Posterior cingulate gyrus (tissue), 11 donors: ENCODE data around the gene SULT1C3.
"Not testable (repeated sequence)": the region's sequence is repeated elsewhere in the genome, so short reads cannot be mapped to it uniquely, and the experiment has no call there.

Source experiments
- DNase-seq, 10 donors: peaks; one replicate each; pipeline versions ENCODE4 v3.0.0 to v3.0.0-alpha.2; 2020 to 2021; ENCODE audit warnings: mixed read lengths in 3 of 10
- intact Hi-C: fragments of 100-400 bp; cut with DNase I; formaldehyde crosslinking; loops from one replicate; pipeline ENCODE4 v1.15.1; 2023

SULT1C3 gene

DNA sequence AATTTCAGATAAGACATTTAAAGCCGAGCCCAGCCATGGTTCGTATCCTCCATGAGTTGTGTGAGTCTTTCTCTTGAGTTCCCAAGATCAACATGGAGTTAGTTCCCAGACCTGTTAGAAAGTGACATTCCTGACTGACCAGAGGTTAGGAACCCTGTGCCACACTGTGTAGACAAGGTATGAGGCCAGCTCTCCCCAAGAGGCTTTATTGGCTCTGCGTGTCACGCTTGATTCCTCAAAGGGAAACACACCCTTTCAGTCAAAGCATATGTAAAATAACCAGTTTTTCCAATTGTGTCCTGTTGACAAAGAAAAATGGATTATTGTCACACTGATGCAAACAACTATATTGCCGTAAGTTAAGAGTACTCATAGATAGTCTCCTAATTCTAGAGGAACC lies 1.2 kb downstream of the SULT1C3 start:
- intact Hi-C loops: no loop called here
- DNase-seq: no peak

- intact Hi-C loops: no loop called here
- no peak for DNase-seq
These were observed 3.8 kb downstream of the SULT1C3 start for GRCh38 chr2:108243566-108243965.

GRCh38 chr2:108244667-108245414 lies 5.1 kb downstream of the SULT1C3 start:
- intact Hi-C loops: no loop called here
- DNase-seq: no peak

DNA sequence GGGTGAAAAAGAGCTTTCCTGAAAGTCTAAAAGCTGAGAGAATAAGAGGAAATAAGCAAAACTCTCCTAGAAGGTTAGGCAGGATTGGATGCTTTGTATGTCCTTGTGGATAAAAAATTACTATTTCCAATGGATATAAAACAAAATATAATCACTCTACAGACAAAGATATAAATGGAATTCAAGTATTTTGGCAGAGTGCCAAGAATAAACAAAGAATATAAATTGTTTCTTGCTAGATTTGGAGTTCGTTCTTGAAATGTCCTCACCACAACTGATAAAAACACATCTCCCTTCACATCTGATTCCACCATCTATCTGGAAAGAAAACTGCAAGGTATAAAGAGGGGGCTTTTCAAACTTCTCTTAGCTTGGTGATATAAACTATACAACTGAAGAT lies 13.3 kb downstream of the SULT1C3 start:
- no peak for DNase-seq
- intact Hi-C loops: no loop called here

DNA sequence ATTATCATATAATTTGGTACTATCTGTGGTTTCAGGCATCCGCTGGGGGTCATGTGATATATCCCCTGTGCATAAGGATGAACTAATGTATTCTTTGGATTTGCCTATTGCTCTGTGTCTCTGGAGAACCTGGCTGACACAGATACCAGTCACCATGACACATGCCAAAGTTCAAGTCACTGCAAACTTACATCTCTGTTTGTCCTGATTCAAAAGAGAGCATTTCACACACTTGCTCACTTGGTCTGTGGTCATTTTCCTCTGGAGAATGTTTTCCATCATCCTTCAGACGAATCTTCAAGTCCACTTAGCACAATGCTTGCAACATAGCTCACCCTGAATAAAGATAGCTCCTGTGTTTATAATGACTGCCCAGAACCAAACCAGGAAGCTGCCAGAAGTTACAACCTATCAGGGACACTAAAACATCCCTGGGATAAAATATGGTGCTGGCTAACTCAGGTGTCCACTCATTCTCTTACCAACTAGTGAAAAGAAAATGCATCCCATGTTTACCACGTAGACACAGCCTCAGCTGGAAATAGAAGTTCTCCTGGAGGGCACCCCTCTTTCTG lies 18.1 kb downstream of the SULT1C3 start:
- no peak for DNase-seq
- intact Hi-C loops: no loop called here

DNA sequence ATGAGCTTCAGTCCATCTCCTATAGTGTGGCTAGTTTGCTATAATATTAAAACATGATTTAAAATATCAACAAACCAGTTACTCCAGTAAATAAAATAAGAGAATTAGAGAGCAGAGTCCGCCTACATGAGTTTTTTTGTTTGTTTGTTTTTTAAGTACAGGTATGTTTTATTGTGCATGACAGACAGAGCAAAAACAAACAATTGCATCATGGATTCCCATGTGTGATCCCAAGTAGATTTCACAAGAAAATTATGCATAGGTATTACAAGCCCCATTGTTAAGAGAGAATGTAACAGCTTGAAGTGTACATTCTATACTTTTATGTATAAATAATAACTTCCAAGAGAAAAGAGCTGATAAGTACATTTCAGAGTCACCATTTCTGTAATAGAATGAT lies 21.0 kb downstream of the SULT1C3 start:
- intact Hi-C loops: no loop called here
- DNase-seq: no peak

DNA sequence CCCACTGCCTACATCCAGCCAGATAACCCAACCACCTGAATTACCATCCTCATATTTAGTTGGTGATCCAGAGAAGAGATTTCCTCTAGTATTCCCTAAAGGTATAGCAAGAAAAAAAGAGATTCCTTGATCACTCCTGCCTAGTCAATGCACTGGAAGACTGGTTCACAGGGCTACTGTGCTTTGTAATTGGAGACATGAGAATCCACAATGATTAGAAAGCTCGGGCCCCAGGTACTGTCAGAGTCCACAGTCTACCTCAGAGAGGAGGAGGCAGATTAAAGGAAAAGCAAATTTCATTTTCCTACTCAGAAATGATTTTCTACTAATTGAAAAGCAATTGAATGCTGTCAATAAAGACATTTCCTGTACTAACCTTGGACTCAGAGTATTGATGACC lies 22.3 kb downstream of the SULT1C3 start:
- DNase-seq: no peak
- intact Hi-C loops: no loop called here

DNA sequence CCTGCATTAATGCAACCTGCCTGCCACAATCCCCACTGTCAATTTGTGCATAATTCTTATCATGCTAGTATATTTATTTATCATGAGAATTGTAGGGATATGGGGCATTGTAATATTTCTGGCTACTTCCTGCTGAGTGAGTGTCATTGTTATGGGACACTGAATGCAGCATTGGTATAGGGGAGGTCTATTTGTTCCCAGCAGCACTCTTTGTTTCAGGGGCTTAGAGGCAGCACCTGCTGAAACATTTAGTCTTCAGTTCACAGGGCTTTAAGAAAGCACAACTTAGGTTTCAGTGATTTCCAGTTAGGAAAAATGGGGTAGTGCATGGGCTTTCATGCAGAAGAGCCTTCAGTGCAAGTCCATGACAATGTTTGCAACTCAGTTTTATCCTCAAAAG lies 23.6 kb downstream of the SULT1C3 start:
- intact Hi-C loops: no loop called here
- DNase-seq: no peak

DNA sequence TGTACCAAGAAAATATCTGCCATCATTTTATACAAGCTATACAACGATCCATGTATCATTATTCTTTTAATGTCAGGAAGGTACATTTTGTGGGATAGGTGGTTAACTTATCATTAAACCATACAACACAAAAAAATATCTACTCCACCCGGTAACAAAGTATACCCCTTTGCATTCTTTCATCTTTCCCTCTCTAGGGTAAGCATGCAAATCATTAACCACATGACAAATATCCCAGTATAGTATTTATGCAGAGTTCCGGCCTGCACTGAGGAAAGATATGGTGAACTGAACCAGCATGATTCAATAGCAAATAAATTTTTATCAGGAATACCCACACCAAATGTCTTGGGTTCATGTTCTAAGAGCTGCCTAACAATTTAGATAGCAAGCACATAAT lies 26.4 kb downstream of the SULT1C3 start:
- no peak for DNase-seq
- intact Hi-C loops: no loop called here

DNA sequence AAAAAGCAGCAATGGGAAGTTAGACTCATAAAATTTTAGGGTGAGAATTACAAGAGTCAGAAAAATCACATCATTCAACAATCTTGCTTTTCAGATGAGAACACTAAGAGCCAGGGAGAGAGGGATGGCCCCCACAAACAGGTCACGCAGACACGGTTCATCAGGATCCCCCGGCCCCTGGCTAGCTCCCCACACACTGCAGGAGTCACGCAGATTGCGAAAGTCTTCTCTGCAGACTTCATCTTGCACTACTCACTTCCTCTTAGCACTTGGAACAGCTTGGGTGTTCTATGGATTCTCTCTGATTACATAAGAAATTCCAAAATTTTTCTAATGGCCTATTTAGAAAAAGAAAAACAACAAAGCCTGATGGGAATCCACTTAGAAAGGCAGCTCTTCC lies 27.3 kb downstream of the SULT1C3 start:
- intact Hi-C loops: no loop called here
- DNase-seq: no peak

DNA sequence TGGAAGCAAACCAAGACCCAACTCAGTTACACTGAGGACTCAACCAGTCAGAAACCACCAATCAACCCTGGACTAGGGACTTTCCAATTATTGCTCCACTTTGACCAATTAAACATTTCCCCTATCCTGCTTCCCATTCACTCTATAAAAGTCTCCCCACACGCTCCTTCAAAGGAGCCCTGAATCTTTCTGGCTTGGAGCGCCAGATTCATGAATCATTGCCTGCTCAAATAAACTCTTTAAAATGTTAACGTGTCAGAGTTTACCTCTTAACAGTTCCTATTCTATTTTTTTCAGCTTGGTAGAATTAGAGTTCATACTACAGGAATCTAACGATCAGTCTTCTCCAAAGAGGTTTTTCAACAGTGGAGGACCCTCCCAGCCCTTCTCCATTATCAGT lies 28.2 kb downstream of the SULT1C3 start:
- intact Hi-C loops: no loop called here
- DNase-seq: no peak

DNA sequence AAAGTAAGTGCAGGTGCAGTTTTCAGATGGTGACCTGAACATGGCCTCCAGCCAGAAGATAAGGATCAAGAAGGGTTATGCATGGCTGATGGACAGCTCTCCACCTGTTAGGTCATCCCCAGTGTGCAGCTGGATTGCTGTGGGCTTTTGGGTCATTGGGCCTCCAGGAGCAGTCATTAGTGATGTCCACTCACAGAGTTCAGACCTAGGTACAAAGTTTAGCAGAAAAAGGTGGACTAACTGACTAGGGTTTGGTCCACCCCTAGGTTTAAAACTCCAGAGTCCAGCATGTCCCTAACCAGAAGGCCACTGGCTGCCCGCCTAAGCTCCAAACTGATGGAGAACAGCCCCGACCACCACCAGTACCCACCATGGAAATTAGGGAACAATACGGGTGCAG lies 30.6 kb downstream of the SULT1C3 start:
- DNase-seq: no peak
- intact Hi-C loops: no loop called here

GRCh38 chr2:108270768-108271506 lies 31.2 kb downstream of the SULT1C3 start:
- intact Hi-C loops: no loop called here
- DNase-seq: no peak

DNA sequence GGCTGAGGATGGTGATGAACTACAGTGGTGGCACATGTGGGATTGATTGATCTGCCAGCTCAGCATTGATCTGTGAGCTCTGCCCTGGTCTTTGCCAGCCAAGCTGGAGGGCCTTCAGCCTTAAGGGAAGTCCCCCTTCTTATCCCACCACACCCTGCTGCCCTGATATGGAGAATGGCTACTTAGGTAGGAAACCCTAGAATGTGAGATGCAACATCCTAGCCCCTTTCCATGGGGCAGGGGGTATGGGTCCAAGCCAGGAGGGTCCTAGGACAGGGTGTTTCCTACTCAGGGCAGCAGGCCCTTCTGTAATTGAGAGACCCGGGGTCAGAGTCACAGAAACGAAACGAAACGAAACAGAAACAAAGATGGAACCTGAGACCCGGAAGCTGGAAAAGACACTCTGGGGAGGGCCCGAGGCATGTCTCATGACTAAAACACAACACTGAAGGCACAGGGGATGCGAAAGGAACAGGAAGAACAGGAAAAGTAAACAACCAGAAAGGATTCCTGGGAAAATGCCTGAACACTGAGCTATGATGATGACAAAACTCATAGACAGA lies 32.0 kb downstream of the SULT1C3 start:
- DNase-seq: no peak

GRCh38 chr2:108278631-108279030 lies 38.9 kb downstream of the SULT1C3 start:
- intact Hi-C loops: no loop called here

More for the DNA sequence above, 32.0 kb downstream of the SULT1C3 start:
- intact Hi-C loops: no loop called here

DNA sequence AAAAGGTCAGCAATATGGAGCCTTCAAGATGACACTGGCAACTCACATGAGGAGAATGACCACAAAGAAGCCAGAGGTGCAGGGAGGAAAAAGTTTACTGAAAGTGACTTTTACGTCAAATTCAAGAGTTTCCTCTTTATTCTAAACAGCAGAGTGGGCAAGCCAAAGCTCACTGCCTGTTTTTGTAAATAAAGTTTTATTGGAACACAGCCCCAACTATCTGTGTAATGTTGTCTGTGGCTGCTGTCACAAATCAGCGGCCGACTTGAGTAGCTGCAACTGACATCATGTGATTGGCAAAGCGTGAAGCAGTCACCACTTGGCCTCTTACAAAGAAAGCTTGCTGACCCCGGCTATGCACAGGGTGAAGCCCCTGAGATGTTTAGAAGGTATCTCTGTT lies 39.7 kb downstream of the SULT1C3 start:
- no peak for DNase-seq
- intact Hi-C loops: no loop called here

More at GRCh38 chr2:108278631-108279030, 38.9 kb downstream of the SULT1C3 start:
- no peak for DNase-seq

DNA sequence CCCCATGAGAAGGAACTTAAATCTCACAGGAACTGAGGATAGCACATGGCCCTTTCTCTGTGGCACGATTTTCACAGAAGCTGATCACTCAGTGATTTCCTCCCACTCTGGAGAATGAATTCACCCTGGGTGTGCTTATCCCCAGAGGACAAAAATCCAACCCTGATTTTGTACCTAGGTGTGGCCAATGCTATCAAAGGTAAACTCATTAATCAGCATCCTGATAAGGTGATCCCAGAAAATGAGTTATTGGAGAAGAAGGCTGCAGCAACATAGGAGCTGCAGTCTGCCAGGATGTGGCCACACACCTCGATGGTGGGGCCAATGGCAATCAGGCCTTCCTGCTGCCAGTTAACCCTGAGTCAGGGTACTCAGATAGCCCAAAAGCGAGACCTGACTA lies 40.7 kb downstream of the SULT1C3 start:
- DNase-seq: no peak
- intact Hi-C loops: no loop called here

DNA sequence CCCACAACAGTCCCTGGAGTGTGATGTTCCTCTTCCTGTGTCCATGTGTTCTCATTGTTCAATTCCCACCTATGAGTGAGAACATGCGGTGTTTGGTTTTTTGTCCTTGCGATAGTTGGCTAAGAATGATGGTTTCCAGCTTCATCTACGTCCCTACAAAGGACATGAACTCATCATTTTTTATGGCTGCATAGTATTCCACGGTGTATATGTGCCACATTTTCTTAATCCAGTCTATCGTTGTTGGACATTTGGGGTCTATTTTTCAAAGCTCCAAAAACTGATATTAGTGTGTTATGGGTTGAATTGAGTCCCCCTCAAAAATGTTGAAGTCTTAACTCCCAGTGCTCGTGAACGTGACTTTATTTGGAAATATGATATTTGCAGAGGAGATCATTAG lies 44.8 kb downstream of the SULT1C3 start:
- DNase-seq, intact Hi-C loops: not testable (repeated sequence)

- intact Hi-C loops: no loop called here
These were observed 45.8 kb downstream of the SULT1C3 start for GRCh38 chr2:108285616-108286015.

DNA sequence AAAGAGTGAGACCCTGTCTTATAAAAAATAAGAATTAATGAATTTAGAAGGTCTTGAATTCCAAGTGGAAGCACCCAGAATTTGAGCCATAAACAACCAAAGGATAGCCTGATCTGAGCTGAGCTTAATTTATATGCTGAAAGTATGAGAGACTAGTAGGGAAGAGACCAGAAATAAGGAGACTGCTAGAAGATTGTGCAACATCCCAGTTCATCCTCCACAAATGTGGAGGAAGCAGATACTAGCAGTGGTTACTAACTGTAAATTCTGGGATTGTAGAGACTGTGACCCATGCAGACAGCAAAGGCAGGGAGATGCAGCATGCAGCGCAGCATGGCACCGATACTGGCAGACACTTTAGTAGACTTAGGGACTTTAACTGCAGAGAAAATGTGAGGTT lies 47.4 kb downstream of the SULT1C3 start:
- no peak for DNase-seq
- intact Hi-C loops: no loop called here

More at GRCh38 chr2:108285616-108286015, 45.8 kb downstream of the SULT1C3 start:
- DNase-seq: no peak

- DNase-seq: no peak
These were observed 48.9 kb downstream of the SULT1C3 start, which contains the start of gene SULT1C2 for GRCh38 chr2:108288534-108289106. TSS of gene SULT1C2 (plus strand) at chr2:108288895. CDS start at chr2:108293668, 4,773 bp downstream.

More at GRCh38 chr2:108288534-108289106, 48.9 kb downstream of the SULT1C3 start, which contains the start of gene SULT1C2:
- intact Hi-C loops: no loop called here
